LHCN-M2 (cell line): ENCODE data around the gene LAMP2. TPM values are rescaled to one million over a fixed set of nuclear protein-coding genes. Genes with fewer than 3 reads are reported as not detected.
"Not testable (repeated sequence)": the region's sequence is repeated elsewhere in the genome, so short reads cannot be mapped to it uniquely, and the experiment has no call there.

Experiments used
- DNase-seq: peaks from one replicate; pipeline ENCODE4 v3.0.0-alpha.2; 2012; ENCODE audit warnings: low read depth
- polyA plus RNA-seq: library from polyadenylated mRNA; unstranded; fragments of >200 nt; gene quantifications from one replicate; pipeline ENCODE4 v1.2.1, GENCODE V29; 2012; ENCODE audit warnings: missing spikeins
- total RNA-seq: library from RNA; depleted of rRNA; stranded (reverse); fragments of >200 nt; gene quantifications from 2 replicates; pipeline ENCODE4 v1.2.3, GENCODE V29; 2014; rRNA removed

Gene LAMP2
- total RNA-seq, result 121 and 139 TPM in 2 replicates
- polyA plus RNA-seq, result 76.5 TPM

DNA sequence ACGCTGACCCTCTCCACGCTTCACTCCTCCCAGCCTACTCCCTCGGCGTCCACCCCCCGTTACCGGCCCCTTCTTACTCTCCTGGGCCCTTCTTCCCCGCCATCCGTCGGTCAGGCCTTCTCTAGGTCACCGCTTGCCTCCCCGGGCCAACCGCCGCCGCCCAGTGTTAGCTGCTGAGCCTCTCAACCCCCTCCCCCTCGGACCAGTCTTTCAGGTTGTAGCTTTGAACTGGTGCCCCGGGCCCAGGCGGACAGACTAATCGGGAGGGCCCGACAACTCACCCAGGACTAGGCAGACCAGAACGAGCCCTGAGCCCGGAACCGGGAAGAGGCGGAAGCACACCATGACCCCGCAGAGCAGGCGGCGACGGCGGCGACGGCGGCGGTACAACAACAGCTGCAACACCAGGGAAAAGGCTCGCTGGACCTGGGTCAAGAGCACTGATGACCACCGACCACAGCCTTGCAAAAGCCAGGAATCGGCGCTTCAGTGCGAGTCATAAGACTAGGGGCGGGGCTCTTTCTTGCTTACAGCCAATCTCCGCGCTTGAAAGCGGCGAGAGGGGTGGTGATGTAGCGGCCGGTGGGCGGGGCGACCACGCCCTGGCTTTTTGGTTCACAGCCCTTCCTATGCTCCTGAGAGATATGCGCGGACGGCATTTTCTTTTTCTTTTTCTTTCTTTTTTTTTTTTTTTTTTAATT, at the start of gene LAMP2:
TSS of gene LAMP2 (minus strand) at position 472 of the 701 bp plus-strand sequence. CDS start at position 345, 127 bp downstream.
- peak; percentile 94 for DNase-seq

DNA sequence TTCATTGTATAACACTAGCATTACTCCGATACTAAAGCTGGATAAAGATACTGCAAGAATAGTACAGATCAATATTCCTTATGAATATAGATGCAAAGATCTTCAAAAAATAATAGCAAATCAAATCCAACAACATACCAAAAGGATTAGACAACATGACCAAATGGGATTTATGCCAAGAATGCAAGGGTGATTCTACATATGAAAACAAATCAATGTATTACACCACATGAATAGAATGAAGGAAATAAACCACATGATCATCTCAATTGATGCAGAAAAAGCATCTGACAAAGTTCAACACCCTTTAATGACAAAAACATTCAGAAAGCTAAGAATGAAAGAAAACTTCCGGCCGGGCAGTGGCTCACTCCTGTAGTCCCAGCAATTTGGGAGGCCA, 48.8 kb upstream of the LAMP2 start:
- DNase-seq, result peak; percentile 49

DNA sequence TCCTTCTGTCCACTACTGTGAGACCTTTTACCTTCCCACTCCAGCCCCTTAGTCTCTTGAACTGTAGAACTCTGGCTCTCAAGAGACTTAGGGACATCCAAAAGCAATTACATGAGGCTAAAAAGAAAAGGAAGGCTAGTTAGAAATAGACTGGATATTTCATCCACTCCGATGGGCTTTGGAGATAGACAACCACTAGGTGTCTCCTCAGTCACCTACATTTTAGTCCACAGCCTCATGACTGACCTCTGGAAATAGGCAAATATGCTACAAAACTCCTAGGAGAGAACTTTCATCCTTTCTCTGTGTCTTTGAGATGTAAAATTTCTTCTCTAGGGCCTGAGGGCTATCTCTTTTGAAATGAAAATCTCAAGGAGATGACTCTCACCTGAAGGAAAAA, 45.1 kb upstream of the LAMP2 start:
- peak; percentile 16 for DNase-seq

DNA sequence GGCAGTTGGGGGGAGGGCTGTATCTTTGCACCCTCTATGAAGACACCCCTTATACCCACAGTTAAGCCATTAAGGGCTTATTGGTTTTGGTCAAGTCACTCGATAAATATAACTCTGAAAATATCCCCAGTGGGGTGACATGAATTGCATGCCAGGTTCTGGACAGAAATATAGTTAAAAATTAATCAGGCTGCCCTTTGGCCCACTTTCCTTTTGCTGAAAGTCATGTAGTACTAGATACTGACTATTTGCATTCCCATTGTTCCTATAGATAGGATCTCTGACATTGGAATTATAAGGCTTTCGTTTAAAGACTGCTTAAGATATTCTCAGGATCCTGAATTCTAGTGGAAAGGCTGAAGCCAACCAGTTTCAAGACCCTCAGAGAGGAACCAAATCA, 43.5 kb upstream of the LAMP2 start:
- DNase-seq, result no peak

DNA sequence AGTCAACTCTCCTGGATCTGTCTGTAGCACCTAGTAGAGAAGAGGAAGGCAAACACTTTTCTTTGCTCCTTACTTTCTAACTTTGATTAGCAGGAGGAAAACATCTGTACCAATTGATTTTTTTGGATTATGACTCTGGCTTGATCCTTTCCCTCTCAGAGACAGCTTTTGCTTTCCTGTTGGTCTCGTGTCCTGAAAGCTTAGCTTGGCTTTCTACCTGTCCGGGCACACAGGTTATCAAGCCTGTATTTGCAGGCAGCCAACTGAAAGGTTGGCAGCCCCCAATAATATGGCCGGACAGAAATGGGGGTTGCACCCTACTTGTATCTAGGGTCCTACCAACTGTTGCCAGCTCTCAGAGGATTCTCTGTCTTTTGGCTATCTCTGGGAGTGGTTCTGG, 43.1 kb upstream of the LAMP2 start:
- no peak for DNase-seq

DNA sequence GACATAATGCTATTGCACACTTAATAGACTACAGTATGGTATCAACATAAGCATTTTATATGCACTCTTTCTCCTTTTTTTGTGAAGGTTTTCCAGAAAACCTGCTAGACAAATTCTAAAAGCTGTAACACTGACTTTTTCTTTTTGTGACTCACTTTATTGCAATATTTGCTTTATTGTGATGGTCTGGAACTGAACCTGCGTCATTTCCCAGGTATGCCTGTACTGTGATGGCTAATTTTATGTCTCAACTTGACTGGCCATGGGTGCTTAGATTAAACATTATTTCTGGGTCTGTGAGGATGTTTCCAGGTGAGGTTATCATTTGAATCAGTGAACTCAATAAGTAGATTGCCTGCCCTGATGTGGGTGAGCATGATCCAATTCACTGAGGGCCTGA, 35.5 kb upstream of the LAMP2 start:
- DNase-seq, result no peak

DNA sequence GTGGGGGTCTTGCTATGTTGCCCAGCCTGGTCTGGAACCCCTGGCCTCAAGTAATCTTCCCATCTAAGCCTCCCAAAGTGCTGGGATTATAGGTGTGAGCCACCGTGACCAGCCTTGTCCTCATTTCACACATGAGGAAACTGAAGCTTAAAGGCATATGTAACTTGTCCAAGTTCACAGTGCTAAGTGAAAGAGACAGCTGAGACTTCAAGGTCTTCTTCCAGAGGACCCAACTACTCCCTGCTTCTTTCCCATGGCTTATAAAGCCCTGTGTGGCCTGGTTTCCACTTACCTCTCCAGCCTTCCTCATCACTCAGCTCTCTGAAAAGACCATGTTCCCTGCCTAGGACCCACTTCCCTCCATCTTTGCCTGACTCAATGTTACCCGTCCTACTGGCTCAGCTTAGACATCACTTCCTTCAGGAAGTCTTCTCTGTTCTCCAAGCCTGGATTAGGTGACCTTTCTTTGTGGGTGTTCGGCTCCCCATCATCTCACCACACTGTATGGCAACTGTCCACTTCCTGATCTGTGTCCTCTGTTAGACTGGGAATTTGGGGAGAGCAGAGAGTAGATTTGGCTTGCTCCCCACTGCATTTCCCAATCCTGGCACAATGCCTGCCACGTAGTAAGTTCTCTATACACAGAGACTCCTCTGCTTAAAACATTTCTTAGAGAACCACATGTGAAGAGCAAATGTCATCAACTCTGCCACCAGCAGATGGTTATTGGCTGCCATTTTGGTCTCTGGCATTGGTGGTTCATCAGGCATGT, 30.4 kb upstream of the LAMP2 start:
- DNase-seq, result peak; percentile 4

DNA sequence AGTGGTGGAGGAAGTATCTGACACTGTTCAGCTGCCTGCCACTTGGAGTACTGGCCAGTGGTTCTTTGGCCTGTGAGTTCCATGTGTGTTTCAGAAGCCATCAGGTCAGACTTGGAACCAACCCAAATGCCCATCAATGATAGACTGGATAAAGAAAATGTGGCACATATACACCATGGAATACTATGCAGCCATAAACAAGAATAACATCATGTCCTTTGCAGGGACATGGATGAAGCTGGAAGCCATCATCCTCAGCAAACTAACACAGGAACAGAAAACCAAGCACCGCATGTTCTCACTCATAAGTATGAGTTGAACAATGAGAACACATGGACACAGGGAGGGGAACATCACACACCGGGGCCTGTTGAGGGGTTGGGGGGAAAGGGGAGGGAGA, 21.0 kb upstream of the LAMP2 start:
- DNase-seq, result not testable (repeated sequence)

DNA sequence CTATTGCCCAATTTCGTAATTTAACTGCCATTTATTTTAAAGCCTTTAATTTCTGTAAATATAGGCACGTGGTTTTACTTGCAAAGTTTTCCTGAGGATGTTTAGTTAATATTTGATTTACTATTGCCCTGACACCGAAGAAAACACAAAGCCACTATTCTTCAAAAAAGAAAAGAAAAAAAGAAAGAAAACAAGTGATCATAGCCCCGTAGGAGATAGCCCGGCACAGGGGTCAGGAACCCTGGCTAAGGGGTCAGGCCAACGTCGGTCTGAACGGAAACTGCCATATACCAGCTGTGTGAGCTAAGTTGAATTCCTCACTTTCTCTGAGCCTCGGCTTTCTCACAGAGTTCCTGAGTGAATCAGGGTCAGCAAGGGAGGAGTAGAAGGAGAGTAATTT, 17.7 kb upstream of the LAMP2 start:
- DNase-seq, result no peak

DNA sequence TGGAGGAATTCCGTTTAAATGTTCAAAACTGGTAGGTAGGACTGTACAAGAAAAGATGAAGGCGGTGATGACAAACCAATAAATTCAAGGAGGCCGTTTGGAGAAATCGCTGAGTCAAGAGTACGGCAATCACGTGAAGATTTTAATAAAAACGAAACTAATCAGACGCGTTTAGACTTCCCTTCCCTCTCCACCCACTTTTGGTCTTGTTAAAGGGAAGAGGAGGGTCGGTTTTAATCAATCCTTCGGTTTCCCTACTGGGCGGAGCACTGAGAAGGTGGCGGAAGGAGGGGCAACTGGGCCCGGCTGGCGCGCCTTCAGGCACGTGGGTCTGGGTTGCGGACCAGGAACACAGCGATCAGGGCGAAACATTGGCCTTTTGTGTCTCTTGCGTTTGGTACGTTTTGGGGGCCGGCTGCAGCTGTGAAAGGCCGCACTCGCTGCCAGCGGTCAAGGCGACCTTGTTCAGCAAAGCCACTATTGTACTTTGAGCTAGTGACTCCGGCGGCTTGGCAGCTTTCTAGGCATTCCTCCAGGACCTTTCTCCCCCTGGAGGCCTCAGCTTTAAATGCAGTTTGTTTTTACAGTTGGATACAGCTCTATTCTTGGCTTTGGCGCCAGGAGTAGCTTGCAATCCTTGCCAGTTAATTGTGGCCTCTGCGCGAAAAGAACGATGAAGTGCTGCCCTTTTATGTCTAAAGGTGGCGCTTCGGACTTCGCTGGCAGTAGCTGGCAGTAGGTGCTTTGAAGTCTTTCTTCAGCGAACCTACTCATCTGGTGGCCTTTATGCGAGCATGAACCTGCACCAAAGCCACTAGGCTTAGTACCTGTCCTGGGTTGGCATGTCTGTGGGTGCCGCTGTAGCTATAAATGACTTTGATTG, 16.8 kb upstream of the LAMP2 start:
- peak; percentile 86 for DNase-seq

DNA sequence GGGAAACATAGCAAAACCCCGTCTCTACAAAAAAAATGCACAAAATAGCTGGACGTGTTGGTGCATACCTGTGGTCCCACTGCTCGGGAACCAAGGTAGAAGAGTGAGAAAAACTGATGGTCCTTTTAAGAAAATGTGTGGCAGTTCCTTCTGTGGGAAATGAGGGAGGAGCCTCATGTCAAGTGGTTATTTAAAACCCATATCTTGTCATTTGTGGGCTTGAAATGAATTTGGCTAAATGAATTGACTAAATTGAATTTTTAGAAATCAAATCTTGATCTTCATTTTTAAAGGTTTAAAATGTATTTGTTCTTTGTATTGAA, 16.2 kb upstream of the LAMP2 start:
- no peak for DNase-seq

DNA sequence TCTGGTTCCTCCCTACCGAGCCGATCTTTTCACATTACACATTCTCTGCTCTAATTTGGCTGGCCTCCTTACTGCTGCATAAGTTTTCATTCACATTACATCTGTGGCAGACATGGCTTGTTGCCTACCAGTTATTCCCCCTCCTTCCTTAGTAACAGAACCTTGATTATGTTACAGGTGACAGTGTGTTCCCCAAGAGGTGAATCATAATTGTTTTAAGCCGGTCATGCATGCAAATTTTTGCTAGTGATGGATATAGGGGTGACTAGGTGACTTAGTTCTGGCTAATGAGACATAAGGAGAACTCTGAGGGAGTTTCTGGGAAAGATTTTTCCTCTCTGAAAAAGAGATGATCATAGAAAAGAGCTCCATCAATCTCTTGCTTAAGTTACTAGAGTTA, 8.4 kb upstream of the LAMP2 start:
- DNase-seq, result no peak

DNA sequence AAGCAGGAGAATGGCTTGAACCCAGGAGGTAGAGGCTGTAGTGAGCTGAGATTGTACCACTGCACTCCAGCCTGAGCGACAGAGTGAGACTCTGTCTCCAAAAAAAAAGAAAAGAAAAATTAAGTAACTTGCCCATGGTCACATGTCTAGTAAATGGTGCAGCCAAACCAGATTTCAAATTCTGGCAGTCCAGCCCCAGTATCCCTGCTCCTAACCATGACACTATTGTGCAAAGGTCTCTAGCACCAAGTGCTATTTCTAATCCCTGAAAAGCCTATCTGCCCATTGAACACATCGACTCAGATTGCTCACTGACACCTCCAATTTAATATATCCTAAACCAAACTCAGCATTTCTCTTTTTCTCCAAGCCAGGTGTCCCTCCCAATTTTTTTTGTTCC, 7.6 kb upstream of the LAMP2 start:
- no peak for DNase-seq

DNA sequence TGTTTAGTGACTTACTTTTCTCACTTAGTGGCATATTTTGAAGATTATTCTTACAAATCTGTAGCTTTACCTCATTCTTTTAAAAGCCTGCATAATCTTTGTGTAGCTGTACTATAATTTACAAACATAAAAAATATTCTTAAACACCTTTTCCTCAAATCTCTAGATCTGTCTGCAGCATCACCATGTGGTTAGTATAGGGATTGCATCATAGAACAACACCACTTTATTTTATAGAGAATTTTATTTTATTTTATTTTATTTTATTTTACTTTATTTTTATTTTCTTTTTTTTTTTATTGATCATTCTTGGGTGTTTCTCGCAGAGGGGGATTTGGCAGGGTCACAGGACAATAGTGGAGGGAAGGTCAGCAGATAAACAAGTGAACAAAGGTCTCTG, 6.4 kb upstream of the LAMP2 start:
- DNase-seq, result not testable (repeated sequence)

DNA sequence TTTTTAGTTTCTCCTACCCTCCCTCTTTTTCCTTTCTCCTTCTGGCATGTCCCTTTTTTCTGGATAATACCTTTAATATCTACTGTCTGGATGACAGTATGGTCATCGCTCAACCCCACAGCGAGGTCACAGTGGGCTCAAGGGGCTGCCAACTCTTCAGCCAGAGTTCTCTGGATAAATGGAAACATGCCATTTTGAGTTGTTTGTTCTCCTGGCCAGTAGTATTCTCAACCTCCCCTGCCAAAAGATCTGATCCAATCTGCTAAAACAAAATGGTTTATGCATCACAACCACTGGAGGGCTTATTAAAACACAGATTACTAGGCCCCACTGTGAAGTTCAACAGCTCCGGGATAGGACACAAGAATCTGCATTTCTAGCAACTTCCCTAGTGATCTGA, 5.0 kb upstream of the LAMP2 start:
- DNase-seq, result no peak

DNA sequence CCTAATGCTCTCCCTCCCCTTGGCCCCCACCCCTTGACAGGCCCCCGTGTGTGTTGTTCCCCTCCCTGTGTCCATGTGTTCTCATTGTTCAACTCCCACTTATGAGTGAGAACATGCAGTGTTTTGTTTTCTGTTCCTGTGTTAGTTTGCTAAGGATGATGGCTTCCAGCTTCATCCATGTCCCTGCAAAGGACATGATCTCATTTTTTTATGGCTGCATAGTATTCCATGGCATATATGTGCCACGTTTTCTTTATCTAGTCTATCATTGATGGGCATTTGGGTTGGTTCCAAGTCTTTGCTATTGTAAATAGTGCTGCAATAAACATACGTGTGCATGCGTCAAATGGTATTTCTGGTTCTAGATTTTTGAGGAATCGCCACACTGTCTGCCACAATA, 561 bp upstream of the LAMP2 start:
- not testable (repeated sequence) for DNase-seq

DNA sequence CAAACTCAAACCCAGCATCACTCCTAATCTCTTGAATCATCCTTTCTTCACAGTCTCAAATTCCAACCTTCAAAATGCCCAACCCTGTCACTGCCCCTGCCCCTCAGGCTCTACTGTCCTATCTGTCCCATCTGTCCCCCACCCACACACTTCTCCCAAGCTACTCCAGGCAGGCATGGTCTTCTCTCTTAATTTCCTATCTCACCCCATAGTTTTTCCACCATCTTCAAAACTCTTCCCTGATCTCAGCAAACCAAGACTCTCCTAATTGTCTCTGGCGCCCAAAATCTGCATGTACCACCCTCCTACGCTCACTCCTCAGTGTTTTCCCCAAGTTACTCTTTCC, 644 bp downstream of the LAMP2 start:
- DNase-seq, result no peak

DNA sequence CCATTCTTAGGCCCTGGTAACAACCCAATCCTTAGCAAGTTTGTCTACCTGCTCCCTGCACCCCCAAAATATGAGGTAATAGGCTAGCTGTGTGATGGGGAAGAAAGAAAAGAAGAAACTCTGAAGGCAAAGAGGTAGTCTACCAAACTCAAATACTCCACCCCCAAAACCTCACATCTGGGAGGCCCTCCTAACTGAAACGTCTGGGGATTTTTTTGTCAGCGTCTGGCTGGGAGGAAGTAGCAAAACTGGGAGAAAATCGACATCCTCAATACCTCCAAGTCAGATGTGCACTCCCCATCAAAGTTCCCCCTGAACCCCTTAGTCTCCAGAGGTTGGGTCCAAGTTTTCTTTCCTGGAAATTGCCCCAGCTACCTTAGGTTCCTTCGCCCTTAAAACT, 1.0 kb downstream of the LAMP2 start:
- DNase-seq, result no peak

DNA sequence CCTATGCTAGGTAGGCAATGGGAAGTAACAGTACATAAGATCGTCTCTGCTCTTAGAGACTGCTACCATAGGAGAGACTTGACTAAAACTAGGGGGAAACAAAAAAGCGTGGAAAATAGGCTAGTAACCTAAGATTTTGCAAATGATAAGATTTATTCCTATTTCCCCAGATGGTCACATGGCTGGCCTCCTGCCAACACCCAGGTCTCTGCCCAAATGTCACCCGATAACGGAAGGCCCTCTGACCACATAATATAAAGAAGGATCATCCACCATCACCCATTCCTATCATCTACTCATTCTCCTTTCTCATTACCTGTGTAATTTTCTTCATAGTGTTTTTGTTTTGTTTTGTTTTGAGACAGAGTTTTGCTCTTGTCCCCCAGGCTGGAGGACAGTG, 4.7 kb downstream of the LAMP2 start:
- DNase-seq, result no peak

DNA sequence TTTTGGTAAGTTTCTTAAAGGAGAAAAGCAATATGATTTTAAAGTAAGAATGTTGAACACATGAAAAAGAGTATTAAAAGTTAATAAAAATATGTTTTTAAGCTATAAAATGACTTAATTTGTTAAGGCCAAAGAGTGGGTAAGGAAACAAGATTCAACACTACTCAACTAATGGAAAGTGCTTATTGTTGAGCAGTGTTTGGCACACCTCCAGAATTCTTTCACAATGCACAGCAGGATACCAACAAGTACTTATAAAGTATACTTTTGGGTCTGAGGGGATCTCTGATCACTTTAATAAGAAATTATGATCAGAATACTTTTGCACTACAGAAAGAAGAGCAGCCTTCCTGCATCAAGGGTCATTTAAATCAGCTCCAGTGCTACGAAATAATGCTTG, 5.9 kb downstream of the LAMP2 start:
- DNase-seq, result peak; percentile 31

DNA sequence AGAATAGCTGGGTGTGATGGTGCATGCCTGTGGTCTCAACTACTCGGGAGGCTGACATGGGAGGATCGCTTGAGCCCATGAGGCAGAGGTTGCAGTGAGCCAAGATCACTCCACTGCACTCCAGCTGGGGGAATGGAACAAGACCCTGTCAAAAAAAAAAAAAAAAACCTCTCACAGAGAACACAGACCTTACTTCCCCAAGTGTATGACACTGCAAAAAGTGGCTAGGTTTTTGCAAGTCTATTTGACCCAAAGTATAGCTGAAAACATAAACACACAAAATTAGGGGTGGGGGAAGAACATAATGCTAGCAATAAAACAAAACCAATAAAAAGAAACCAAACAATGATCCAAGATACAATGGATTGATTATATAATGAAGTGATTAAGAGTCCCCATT, 6.7 kb downstream of the LAMP2 start:
- no peak for DNase-seq

DNA sequence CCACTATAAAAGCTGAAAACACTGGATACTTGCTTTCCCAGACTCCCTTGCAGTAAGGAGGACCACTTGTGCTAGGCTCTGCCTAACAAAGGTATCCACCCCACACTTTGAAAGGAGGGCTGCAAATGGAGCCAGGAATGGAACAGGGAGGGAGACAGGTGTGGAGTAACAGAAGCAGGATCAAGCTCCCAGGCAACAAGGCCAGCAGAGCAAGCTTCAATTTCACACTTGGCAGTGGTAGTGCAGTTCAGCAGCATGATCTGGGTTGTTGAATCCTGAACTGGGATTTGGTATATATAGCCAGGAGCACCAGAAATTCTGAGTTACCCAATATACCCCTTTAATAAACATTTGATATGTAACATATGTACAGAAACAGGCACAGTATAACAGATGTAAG, 9.8 kb downstream of the LAMP2 start:
- no peak for DNase-seq
